ENCODE results near the gene PLK5. TPM values are rescaled to one million over a fixed set of nuclear protein-coding genes. Genes with fewer than 3 reads are reported as not detected.

PLK5 gene
- total RNA-seq, 1 experiment from 2014 or later: 1.4 TPM

DNA sequence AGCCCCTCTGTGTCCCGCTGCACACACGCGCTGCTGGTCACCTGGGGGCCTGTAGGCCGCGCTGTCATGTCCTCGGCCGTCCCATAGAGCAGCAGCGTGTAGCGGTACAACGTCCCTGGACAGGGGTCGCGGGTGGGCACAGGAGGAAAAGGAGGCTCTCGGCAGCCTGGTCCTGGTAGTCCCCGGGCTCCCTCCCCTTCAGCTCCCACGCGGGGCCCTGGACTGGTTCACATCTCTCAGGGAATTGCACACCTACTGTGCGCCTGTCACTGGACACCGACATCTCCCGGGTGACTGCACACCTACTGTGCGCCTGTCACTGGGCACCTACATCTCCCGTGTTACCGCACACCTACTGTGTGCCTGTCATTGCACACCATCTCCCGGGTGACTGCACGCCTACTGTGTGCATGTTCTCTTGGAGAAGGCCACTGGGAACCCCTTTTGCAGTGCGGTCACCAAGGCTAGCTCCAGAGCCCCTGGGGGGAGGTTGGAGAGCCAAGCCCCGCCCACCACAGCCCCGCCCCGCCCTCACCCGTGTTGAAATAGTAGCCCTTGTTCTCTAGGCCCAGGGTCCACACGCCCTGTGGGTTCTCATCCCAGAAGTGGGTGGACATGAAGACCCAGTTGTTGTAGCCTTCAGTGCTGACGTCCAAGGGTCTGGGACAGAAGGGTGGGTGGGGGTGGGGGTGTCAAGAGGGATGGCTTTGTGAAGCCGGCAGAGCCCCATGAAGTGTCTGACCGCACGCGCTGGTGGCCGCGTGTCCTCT lies 41.3 kb upstream of the PLK5 start:
- peaks cover 7% of the 10 kb centered on the region; the same call in 1 of the 2 replicates for H3K4me1 Mint-ChIP-seq
- CTCF ChIA-PET: interaction anchor here (0.6 kb wide), 1 partner anchor 310 kb away, joined by 3 read pairs; no protein-coding TSS in a partner anchor

DNA sequence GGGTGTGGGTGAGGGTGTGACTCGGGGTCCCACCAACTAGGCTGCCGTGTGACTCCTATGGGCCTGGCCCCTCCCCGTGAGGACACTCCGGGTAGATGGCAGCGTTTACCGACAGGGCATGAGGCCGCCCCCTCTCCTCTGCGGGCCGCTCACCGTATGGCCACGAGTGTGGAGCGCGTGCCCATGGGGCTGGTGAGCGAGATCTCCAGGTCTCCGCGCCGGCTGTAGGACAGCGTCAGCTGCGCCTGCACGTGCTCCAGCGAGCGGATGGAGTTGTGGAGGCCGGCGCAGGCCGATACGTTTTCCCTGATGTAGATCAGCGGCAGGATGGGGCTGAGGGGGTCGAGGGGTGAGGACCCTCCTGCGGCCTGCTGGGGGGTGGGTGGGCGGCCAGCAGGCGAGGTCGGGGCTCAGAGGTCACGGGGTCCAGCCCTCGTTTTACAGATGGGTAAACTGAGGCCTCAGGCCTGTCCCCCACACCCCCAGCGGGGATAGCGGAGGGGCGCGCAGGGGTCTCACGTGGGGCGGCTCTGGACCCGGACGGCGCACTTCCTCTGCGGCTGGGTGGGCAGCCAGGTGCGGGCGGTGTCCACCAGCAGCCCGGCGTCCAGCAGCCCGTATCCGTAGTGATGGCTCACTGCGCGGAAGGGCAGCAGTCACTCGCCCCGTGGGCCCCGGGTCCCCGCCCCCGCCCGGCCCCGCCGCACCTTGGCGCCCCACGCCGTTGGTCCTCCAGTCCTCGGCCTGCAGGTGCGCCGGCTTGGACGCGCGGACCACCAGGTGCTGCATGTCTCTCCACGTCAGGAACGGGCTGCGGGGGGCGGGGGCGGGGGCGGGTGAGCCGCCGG lies 40.5 kb upstream of the PLK5 start:
- Mint-ChIP-seq H3K36me3 (no peaks in the 10 kb centered on the region; the same call in 1 of the 2 replicates), H3K27me3 (ENCODE audit: low read depth) (no peaks in the 10 kb centered on the region; the same call in 1 of the 2 replicates), H3K4me3 (no peak overlapping the region), H3K27ac (no peak overlapping the region), H3K9me3 (no peaks in the 10 kb centered on the region), H3K4me1 (peaks cover 4% of the 10 kb centered on the region; the same call in 1 of the 2 replicates)
- no peak for DNase-seq (ENCODE audit: low spot score)
- no peak for ATAC-seq
- ChIA-PET POLR2A (no interaction called here), CTCF (interaction anchor here (0.6 kb wide), 1 partner anchor 309 kb away, joined by 3 read pairs; no protein-coding TSS in a partner anchor)
- TF ChIP-seq, protein P1, sequence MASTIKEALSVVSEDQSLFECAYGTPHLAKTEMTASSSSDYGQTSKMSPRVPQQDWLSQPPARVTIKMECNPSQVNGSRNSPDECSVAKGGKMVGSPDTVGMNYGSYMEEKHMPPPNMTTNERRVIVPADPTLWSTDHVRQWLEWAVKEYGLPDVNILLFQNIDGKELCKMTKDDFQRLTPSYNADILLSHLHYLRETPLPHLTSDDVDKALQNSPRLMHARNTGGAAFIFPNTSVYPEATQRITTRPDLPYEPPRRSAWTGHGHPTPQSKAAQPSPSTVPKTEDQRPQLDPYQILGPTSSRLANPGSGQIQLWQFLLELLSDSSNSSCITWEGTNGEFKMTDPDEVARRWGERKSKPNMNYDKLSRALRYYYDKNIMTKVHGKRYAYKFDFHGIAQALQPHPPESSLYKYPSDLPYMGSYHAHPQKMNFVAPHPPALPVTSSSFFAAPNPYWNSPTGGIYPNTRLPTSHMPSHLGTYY (CRISPR knock-in tag; IDR thresholded peaks at IDR 0.05): no peak
- TF ChIP-seq NR2C2 (CRISPR knock-in tag; IDR thresholded peaks at IDR 0.05): no peak
- TF ChIP-seq GTF2I (CRISPR knock-in tag; conservative IDR thresholded peaks at IDR 0.05): no peak
- TF ChIP-seq, protein P2, sequence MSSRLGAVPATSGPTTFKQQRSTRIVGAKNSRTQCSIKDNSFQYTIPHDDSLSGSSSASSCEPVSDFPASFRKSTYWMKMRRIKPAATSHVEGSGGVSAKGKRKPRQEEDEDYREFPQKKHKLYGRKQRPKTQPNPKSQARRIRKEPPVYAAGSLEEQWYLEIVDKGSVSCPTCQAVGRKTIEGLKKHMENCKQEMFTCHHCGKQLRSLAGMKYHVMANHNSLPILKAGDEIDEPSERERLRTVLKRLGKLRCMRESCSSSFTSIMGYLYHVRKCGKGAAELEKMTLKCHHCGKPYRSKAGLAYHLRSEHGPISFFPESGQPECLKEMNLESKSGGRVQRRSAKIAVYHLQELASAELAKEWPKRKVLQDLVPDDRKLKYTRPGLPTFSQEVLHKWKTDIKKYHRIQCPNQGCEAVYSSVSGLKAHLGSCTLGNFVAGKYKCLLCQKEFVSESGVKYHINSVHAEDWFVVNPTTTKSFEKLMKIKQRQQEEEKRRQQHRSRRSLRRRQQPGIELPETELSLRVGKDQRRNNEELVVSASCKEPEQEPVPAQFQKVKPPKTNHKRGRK (CRISPR knock-in tag; IDR thresholded peaks at IDR 0.05; ENCODE audit: borderline replicate concordance): no peak
- no peak for TF ChIP-seq GRHL2 (CRISPR knock-in tag; IDR thresholded peaks at IDR 0.05; ENCODE audit: insufficient replicate concordance, severe bottlenecking)
- TF ChIP-seq, protein P3, sequence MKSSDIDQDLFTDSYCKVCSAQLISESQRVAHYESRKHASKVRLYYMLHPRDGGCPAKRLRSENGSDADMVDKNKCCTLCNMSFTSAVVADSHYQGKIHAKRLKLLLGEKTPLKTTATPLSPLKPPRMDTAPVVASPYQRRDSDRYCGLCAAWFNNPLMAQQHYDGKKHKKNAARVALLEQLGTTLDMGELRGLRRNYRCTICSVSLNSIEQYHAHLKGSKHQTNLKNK (CRISPR knock-in tag; IDR thresholded peaks at IDR 0.05): no peak
- no peak for TF ChIP-seq EMX1 (CRISPR knock-in tag; IDR thresholded peaks at IDR 0.05)
- no peak for TF ChIP-seq ELF4 (CRISPR knock-in tag; IDR thresholded peaks at IDR 0.05; ENCODE audit: low read depth)

More for the DNA sequence above, 41.3 kb upstream of the PLK5 start:
- no peak overlapping the region for H3K27ac Mint-ChIP-seq
- POLR2A ChIA-PET: no interaction called here
- ATAC-seq (no peak), DNase-seq (ENCODE audit: low spot score) (no peak)
- H3K4me3 Mint-ChIP-seq: no peak overlapping the region
- H3K27me3 Mint-ChIP-seq (ENCODE audit: low read depth): no peaks in the 10 kb centered on the region; the same call in 1 of the 2 replicates
- TF ChIP-seq, protein P2 (CRISPR knock-in tag; IDR thresholded peaks at IDR 0.05; ENCODE audit: borderline replicate concordance): no peak
- TF ChIP-seq IRF2 (CRISPR knock-in tag; IDR thresholded peaks at IDR 0.05; ENCODE audit: borderline replicate concordance, low read depth): no peak
- no peak for TF ChIP-seq ZNF671 (CRISPR knock-in tag; IDR thresholded peaks at IDR 0.05)
- no peak for TF ChIP-seq FOXJ3 (CRISPR knock-in tag; IDR thresholded peaks at IDR 0.05; ENCODE audit: borderline replicate concordance)
- no peak for TF ChIP-seq ELF4 (CRISPR knock-in tag; IDR thresholded peaks at IDR 0.05; ENCODE audit: low read depth)
- TF ChIP-seq HMGA2 (CRISPR knock-in tag; IDR thresholded peaks at IDR 0.05): no peak
- TF ChIP-seq, protein P4, sequence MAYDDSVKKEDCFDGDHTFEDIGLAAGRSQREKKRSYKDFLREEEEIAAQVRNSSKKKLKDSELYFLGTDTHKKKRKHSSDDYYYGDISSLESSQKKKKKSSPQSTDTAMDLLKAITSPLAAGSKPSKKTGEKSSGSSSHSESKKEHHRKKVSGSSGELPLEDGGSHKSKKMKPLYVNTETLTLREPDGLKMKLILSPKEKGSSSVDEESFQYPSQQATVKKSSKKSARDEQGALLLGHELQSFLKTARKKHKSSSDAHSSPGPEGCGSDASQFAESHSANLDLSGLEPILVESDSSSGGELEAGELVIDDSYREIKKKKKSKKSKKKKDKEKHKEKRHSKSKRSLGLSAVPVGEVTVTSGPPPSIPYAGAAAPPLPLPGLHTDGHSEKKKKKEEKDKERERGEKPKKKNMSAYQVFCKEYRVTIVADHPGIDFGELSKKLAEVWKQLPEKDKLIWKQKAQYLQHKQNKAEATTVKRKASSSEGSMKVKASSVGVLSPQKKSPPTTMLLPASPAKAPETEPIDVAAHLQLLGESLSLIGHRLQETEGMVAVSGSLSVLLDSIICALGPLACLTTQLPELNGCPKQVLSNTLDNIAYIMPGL (CRISPR knock-in tag; IDR thresholded peaks at IDR 0.05): no peak
- TF ChIP-seq, protein P3 (CRISPR knock-in tag; IDR thresholded peaks at IDR 0.05): no peak
- TF ChIP-seq NR2C2 (CRISPR knock-in tag; IDR thresholded peaks at IDR 0.05): no peak
- TF ChIP-seq PRRX2 (CRISPR knock-in tag; IDR thresholded peaks at IDR 0.05): no peak
- TF ChIP-seq, protein P5, sequence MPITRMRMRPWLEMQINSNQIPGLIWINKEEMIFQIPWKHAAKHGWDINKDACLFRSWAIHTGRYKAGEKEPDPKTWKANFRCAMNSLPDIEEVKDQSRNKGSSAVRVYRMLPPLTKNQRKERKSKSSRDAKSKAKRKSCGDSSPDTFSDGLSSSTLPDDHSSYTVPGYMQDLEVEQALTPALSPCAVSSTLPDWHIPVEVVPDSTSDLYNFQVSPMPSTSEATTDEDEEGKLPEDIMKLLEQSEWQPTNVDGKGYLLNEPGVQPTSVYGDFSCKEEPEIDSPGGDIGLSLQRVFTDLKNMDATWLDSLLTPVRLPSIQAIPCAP (CRISPR knock-in tag; IDR thresholded peaks at IDR 0.05): no peak
- TF ChIP-seq ATF1 (CRISPR knock-in tag; IDR thresholded peaks at IDR 0.05): no peak
- TF ChIP-seq, protein P6, sequence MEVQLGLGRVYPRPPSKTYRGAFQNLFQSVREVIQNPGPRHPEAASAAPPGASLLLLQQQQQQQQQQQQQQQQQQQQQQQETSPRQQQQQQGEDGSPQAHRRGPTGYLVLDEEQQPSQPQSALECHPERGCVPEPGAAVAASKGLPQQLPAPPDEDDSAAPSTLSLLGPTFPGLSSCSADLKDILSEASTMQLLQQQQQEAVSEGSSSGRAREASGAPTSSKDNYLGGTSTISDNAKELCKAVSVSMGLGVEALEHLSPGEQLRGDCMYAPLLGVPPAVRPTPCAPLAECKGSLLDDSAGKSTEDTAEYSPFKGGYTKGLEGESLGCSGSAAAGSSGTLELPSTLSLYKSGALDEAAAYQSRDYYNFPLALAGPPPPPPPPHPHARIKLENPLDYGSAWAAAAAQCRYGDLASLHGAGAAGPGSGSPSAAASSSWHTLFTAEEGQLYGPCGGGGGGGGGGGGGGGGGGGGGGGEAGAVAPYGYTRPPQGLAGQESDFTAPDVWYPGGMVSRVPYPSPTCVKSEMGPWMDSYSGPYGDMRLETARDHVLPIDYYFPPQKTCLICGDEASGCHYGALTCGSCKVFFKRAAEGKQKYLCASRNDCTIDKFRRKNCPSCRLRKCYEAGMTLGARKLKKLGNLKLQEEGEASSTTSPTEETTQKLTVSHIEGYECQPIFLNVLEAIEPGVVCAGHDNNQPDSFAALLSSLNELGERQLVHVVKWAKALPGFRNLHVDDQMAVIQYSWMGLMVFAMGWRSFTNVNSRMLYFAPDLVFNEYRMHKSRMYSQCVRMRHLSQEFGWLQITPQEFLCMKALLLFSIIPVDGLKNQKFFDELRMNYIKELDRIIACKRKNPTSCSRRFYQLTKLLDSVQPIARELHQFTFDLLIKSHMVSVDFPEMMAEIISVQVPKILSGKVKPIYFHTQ (CRISPR knock-in tag; IDR thresholded peaks at IDR 0.05): no peak
- no peak for TF ChIP-seq FOXK1 (CRISPR knock-in tag; IDR thresholded peaks at IDR 0.05)
- TF ChIP-seq NR3C1 (CRISPR knock-in tag; conservative IDR thresholded peaks at IDR 0.05; ENCODE audit: low read depth): no peak
- no peak for TF ChIP-seq ZNF396 (CRISPR knock-in tag; IDR thresholded peaks at IDR 0.05; ENCODE audit: borderline replicate concordance)
- TF ChIP-seq CBFB (CRISPR knock-in tag; IDR thresholded peaks at IDR 0.05; ENCODE audit: low read depth): no peak
- H3K9me3 Mint-ChIP-seq: no peaks in the 10 kb centered on the region
- no peaks in the 10 kb centered on the region; the same call in 1 of the 2 replicates for H3K36me3 Mint-ChIP-seq
